ENCODE measurements around the gene GRM2. TPM values are rescaled to one million over a fixed set of nuclear protein-coding genes. Genes with fewer than 3 reads are reported as not detected.
"Not testable (repeated sequence)": the region's sequence is repeated elsewhere in the genome, so short reads cannot be mapped to it uniquely, and the experiment has no call there.

The GRM2 gene
- total RNA-seq, 2 experiments from 2014 or later, result 1.4 to 2.2 TPM

- no peaks in the 10 kb centered on the region for H3K27me3 Mint-ChIP-seq
- POLR2A ChIA-PET, result no interaction called here
- H3K27ac Mint-ChIP-seq, result no peak overlapping the region
- ATAC-seq (ENCODE audit: low read depth), result no peak
- no peak overlapping the region for H3K4me3 Mint-ChIP-seq
- peaks cover 1% of the 10 kb centered on the region for H3K9me3 Mint-ChIP-seq
- DNase-seq, result no peak
- peaks cover 30% of the 10 kb centered on the region for H3K4me1 Mint-ChIP-seq
- peaks cover 4% of the 10 kb centered on the region for H3K36me3 Mint-ChIP-seq
These were observed 22.3 kb downstream of the GRM2 start for GRCh38 chr3:51729042-51729633.

- no peak for DNase-seq
- Mint-ChIP-seq H3K4me1 (peaks cover 38% of the 10 kb centered on the region), H3K4me3 (peak overlapping the region; percentile 55)
These were observed 27.1 kb downstream of the GRM2 start for GRCh38 chr3:51733859-51734571.

GRCh38 chr3:51734572-51734907 is 27.7 kb downstream of the GRM2 start:
- H3K27ac Mint-ChIP-seq, result peak overlapping the region; percentile 74
- ATAC-seq (ENCODE audit: low read depth), result peak; percentile 98
- peaks cover 35% of the 10 kb centered on the region for H3K4me1 Mint-ChIP-seq
- POLR2A ChIA-PET, result interaction anchor here (0.5 to 1.6 kb wide), 5 partner anchors 14 to 67 kb away, joined by 3 to 7 read pairs (median 3); no protein-coding TSS in a partner anchor
- peaks cover 2% of the 10 kb centered on the region for H3K27me3 Mint-ChIP-seq
- peaks cover 6% of the 10 kb centered on the region for H3K36me3 Mint-ChIP-seq
- DNase-seq, result no peak
- H3K9me3 Mint-ChIP-seq, result peaks cover 1% of the 10 kb centered on the region
- peak overlapping the region; percentile 55 for H3K4me3 Mint-ChIP-seq

More at GRCh38 chr3:51733859-51734571, 27.1 kb downstream of the GRM2 start:
- H3K27ac Mint-ChIP-seq, result peak overlapping the region; percentile 74
- peaks cover 3% of the 10 kb centered on the region for H3K36me3 Mint-ChIP-seq
- H3K9me3 Mint-ChIP-seq, result peaks cover 1% of the 10 kb centered on the region
- peak; percentile 60 for ATAC-seq (ENCODE audit: low read depth)
- POLR2A ChIA-PET, result interaction anchor here (0.5 to 1.6 kb wide), 4 partner anchors 13 to 68 kb away, joined by 3 to 7 read pairs (median 3); no protein-coding TSS in a partner anchor
- peaks cover 2% of the 10 kb centered on the region for H3K27me3 Mint-ChIP-seq

GRCh38 chr3:51735039-51735438 is 28.2 kb downstream of the GRM2 start:
- peaks cover 1% of the 10 kb centered on the region for H3K9me3 Mint-ChIP-seq
- peak overlapping the region; percentile 74 for H3K27ac Mint-ChIP-seq
- peaks cover 6% of the 10 kb centered on the region for H3K36me3 Mint-ChIP-seq
- DNase-seq (no peak), ATAC-seq (ENCODE audit: low read depth) (no peak)
- peak overlapping the region; percentile 55 for H3K4me3 Mint-ChIP-seq
- POLR2A ChIA-PET, result interaction anchor here (0.7 to 1.6 kb wide), 2 partner anchors 49 to 65 kb away, joined by 3 to 7 read pairs; no protein-coding TSS in a partner anchor
- peaks cover 2% of the 10 kb centered on the region for H3K27me3 Mint-ChIP-seq
- H3K4me1 Mint-ChIP-seq, result peaks cover 32% of the 10 kb centered on the region

GRCh38 chr3:51735950-51736349 is 29.1 kb downstream of the GRM2 start:
- Mint-ChIP-seq H3K27ac (no peak overlapping the region), H3K9me3 (peaks cover 1% of the 10 kb centered on the region), H3K36me3 (peaks cover 6% of the 10 kb centered on the region), H3K27me3 (peaks cover 2% of the 10 kb centered on the region), H3K4me3 (no peak overlapping the region), H3K4me1 (peaks cover 30% of the 10 kb centered on the region)
- POLR2A ChIA-PET, result no interaction called here
- ATAC-seq (ENCODE audit: low read depth), result no peak
- DNase-seq, result no peak

- no peak overlapping the region for H3K4me3 Mint-ChIP-seq
- peaks cover 2% of the 10 kb centered on the region for H3K27me3 Mint-ChIP-seq
- DNase-seq (no peak), ATAC-seq (ENCODE audit: low read depth) (no peak)
- H3K4me1 Mint-ChIP-seq, result peaks cover 23% of the 10 kb centered on the region
- no peaks in the 10 kb centered on the region for H3K9me3 Mint-ChIP-seq
- no peak overlapping the region for H3K27ac Mint-ChIP-seq
- POLR2A ChIA-PET, result no interaction called here
- peaks cover 3% of the 10 kb centered on the region for H3K36me3 Mint-ChIP-seq
These were observed 32.2 kb downstream of the GRM2 start for GRCh38 chr3:51739110-51739509.

- H3K27ac Mint-ChIP-seq; POLR2A ChIA-PET; H3K27me3 Mint-ChIP-seq; ATAC-seq (ENCODE audit: low read depth); DNase-seq; H3K9me3 Mint-ChIP-seq; H3K4me3 Mint-ChIP-seq; H3K36me3 Mint-ChIP-seq; H3K4me1 Mint-ChIP-seq: not testable (repeated sequence)
These were observed 35.5 kb downstream of the GRM2 start for GRCh38 chr3:51742320-51742719.

- H3K27ac Mint-ChIP-seq; POLR2A ChIA-PET; DNase-seq; H3K9me3 Mint-ChIP-seq; H3K27me3 Mint-ChIP-seq; H3K36me3 Mint-ChIP-seq; ATAC-seq (ENCODE audit: low read depth); H3K4me1 Mint-ChIP-seq; H3K4me3 Mint-ChIP-seq: not testable (repeated sequence)
These were observed 36.1 kb downstream of the GRM2 start for GRCh38 chr3:51742978-51743377.

- Mint-ChIP-seq H3K27me3 (no peaks in the 10 kb centered on the region), H3K27ac (no peak overlapping the region), H3K4me3 (no peak overlapping the region), H3K36me3 (peaks cover 3% of the 10 kb centered on the region), H3K9me3 (peaks cover 8% of the 10 kb centered on the region), H3K4me1 (peaks cover 13% of the 10 kb centered on the region)
- DNase-seq (no peak), ATAC-seq (ENCODE audit: low read depth) (no peak)
- POLR2A ChIA-PET, result no interaction called here
These were observed 41.0 kb downstream of the GRM2 start for GRCh38 chr3:51747840-51748239.

- Mint-ChIP-seq H3K9me3 (peaks cover 8% of the 10 kb centered on the region), H3K36me3 (peaks cover 3% of the 10 kb centered on the region), H3K4me1 (peaks cover 9% of the 10 kb centered on the region), H3K27ac (no peak overlapping the region), H3K4me3 (no peak overlapping the region), H3K27me3 (no peaks in the 10 kb centered on the region)
- ATAC-seq (ENCODE audit: low read depth), result no peak
- no peak for DNase-seq
- POLR2A ChIA-PET, result no interaction called here
These were observed 41.5 kb downstream of the GRM2 start for GRCh38 chr3:51748327-51748726.

- H3K4me1 Mint-ChIP-seq, result peaks cover 9% of the 10 kb centered on the region
- H3K27me3 Mint-ChIP-seq, result peaks cover 3% of the 10 kb centered on the region
- DNase-seq (no peak), ATAC-seq (ENCODE audit: low read depth) (no peak)
- POLR2A ChIA-PET, result interaction anchor here (1.0 kb wide), 1 partner anchor 26 kb away, joined by 3 read pairs; no protein-coding TSS in a partner anchor
- peaks cover 11% of the 10 kb centered on the region for H3K9me3 Mint-ChIP-seq
- H3K4me3 Mint-ChIP-seq, result no peak overlapping the region
- peaks cover 6% of the 10 kb centered on the region for H3K36me3 Mint-ChIP-seq
- H3K27ac Mint-ChIP-seq, result no peak overlapping the region
These were observed 44.0 kb downstream of the GRM2 start for GRCh38 chr3:51750878-51751277.

GRCh38 chr3:51751287-51751686 is 44.4 kb downstream of the GRM2 start:
- POLR2A ChIA-PET, result interaction anchor here (0.6 to 1.0 kb wide), 2 partner anchors 26 to 254 kb away, joined by 3 read pairs; no protein-coding TSS in a partner anchor
- Mint-ChIP-seq H3K36me3 (peaks cover 7% of the 10 kb centered on the region), H3K27me3 (peaks cover 3% of the 10 kb centered on the region), H3K4me3 (no peak overlapping the region), H3K9me3 (peaks cover 14% of the 10 kb centered on the region), H3K4me1 (peaks cover 9% of the 10 kb centered on the region), H3K27ac (no peak overlapping the region)
- ATAC-seq (ENCODE audit: low read depth), result no peak
- DNase-seq, result no peak

GRCh38 chr3:51753763-51754750 is 47.2 kb downstream of the GRM2 start:
- peaks cover 14% of the 10 kb centered on the region for H3K9me3 Mint-ChIP-seq
- peaks cover 14% of the 10 kb centered on the region for H3K27me3 Mint-ChIP-seq
- H3K36me3 Mint-ChIP-seq; POLR2A ChIA-PET; H3K4me1 Mint-ChIP-seq; ATAC-seq (ENCODE audit: low read depth); H3K27ac Mint-ChIP-seq; H3K4me3 Mint-ChIP-seq; DNase-seq: not testable (repeated sequence)

Data from activated naive CD8-positive, alpha-beta T cell treated with anti-CD3 and anti-CD28 coated beads, Interleukin-2, amount 10 ng/mL, durations not matched to agents 7 days and 5 days (primary cell).